ENCODE results near the gene GMDS. TPM values are rescaled to one million over a fixed set of nuclear protein-coding genes. Genes with fewer than 3 reads are reported as not detected.

The GMDS gene
- total RNA-seq, 1 experiment from 2014 or later = 9.7 TPM

- Histone ChIP-seq H3K79me2 (ENCODE audit: low read length) (no peaks in the 10 kb centered on the region), H3K27me3 (ENCODE audit: low read length) (no peaks in the 10 kb centered on the region), H3K4me1 (ENCODE audit: low read length) (no peaks in the 10 kb centered on the region), H3K9me2 (replicated peaks; ENCODE audit: insufficient read depth, low read length) (no peaks in the 10 kb centered on the region), H3K36me3 (ENCODE audit: insufficient read depth, low read length) (no peaks in the 10 kb centered on the region), H3K9me3 (ENCODE audit: low read length) (no peaks in the 10 kb centered on the region), H3K4me2 (ENCODE audit: low read depth, low read length, poor library complexity, severe bottlenecking) (no peak overlapping the region), H4K20me1 (ENCODE audit: insufficient read depth, low read depth, low read length) (no peaks in the 10 kb centered on the region), H2AFZ (ENCODE audit: low read length) (no peak overlapping the region), H3K9ac (ENCODE audit: low read length) (no peak overlapping the region), H3K27ac (ENCODE audit: low read length) (no peak overlapping the region), H3K4me3 (ENCODE audit: low read length) (no peak overlapping the region)
- DNase-seq = no peak
These were observed 556.3 kb downstream of the GMDS start for GRCh38 chr6:1689141-1689540.

GRCh38 chr6:1688396-1688795 lies 557.0 kb downstream of the GMDS start:
- no peaks in the 10 kb centered on the region for H3K79me2 ChIP-seq (ENCODE audit: low read length)
- no peak overlapping the region for H3K4me3 ChIP-seq (ENCODE audit: low read length)
- H3K36me3 ChIP-seq (ENCODE audit: insufficient read depth, low read length) = no peaks in the 10 kb centered on the region
- no peaks in the 10 kb centered on the region for H3K4me1 ChIP-seq (ENCODE audit: low read length)
- no peak for DNase-seq
- H3K9me3 ChIP-seq (ENCODE audit: low read length) = no peaks in the 10 kb centered on the region
- H4K20me1 ChIP-seq (ENCODE audit: insufficient read depth, low read depth, low read length) = no peaks in the 10 kb centered on the region
- H2AFZ ChIP-seq (ENCODE audit: low read length) = no peak overlapping the region
- H3K9ac ChIP-seq (ENCODE audit: low read length) = no peak overlapping the region
- H3K9me2 ChIP-seq (replicated peaks; ENCODE audit: insufficient read depth, low read length) = no peaks in the 10 kb centered on the region
- H3K27me3 ChIP-seq (ENCODE audit: low read length) = no peaks in the 10 kb centered on the region
- no peak overlapping the region for H3K4me2 ChIP-seq (ENCODE audit: low read depth, low read length, poor library complexity, severe bottlenecking)
- no peak overlapping the region for H3K27ac ChIP-seq (ENCODE audit: low read length)

- Histone ChIP-seq H3K9ac (ENCODE audit: low read length) (no peak overlapping the region), H3K36me3 (ENCODE audit: insufficient read depth, low read length) (no peaks in the 10 kb centered on the region), H3K9me2 (replicated peaks; ENCODE audit: insufficient read depth, low read length) (no peaks in the 10 kb centered on the region), H2AFZ (ENCODE audit: low read length) (no peak overlapping the region), H4K20me1 (ENCODE audit: insufficient read depth, low read depth, low read length) (no peaks in the 10 kb centered on the region), H3K79me2 (ENCODE audit: low read length) (no peaks in the 10 kb centered on the region), H3K4me1 (ENCODE audit: low read length) (no peaks in the 10 kb centered on the region), H3K9me3 (ENCODE audit: low read length) (no peaks in the 10 kb centered on the region), H3K27ac (ENCODE audit: low read length) (no peak overlapping the region), H3K4me2 (ENCODE audit: low read depth, low read length, poor library complexity, severe bottlenecking) (no peak overlapping the region), H3K4me3 (ENCODE audit: low read length) (no peak overlapping the region), H3K27me3 (ENCODE audit: low read length) (no peaks in the 10 kb centered on the region)
- DNase-seq = no peak
These were observed 558.0 kb downstream of the GMDS start for GRCh38 chr6:1687402-1687801.

- H3K4me1 ChIP-seq (ENCODE audit: low read length) = no peaks in the 10 kb centered on the region
- H3K36me3 ChIP-seq (ENCODE audit: insufficient read depth, low read length) = no peaks in the 10 kb centered on the region
- no peak overlapping the region for H3K9ac ChIP-seq (ENCODE audit: low read length)
- no peaks in the 10 kb centered on the region for H4K20me1 ChIP-seq (ENCODE audit: insufficient read depth, low read depth, low read length)
- no peaks in the 10 kb centered on the region for H3K9me2 ChIP-seq (replicated peaks; ENCODE audit: insufficient read depth, low read length)
- no peaks in the 10 kb centered on the region for H3K79me2 ChIP-seq (ENCODE audit: low read length)
- no peak overlapping the region for H3K4me3 ChIP-seq (ENCODE audit: low read length)
- no peak overlapping the region for H2AFZ ChIP-seq (ENCODE audit: low read length)
- no peaks in the 10 kb centered on the region for H3K9me3 ChIP-seq (ENCODE audit: low read length)
- H3K4me2 ChIP-seq (ENCODE audit: low read depth, low read length, poor library complexity, severe bottlenecking) = no peak overlapping the region
- DNase-seq = no peak
- no peaks in the 10 kb centered on the region for H3K27me3 ChIP-seq (ENCODE audit: low read length)
- H3K27ac ChIP-seq (ENCODE audit: low read length) = no peak overlapping the region
These were observed 559.0 kb downstream of the GMDS start for GRCh38 chr6:1686117-1687098.

- no peaks in the 10 kb centered on the region for H3K9me3 ChIP-seq (ENCODE audit: low read length)
These were observed 565.7 kb downstream of the GMDS start for GRCh38 chr6:1679688-1680068.

GRCh38 chr6:1679031-1679687 lies 566.2 kb downstream of the GMDS start:
- Histone ChIP-seq H3K4me1 (ENCODE audit: low read length) (no peaks in the 10 kb centered on the region), H3K9ac (ENCODE audit: low read length) (no peak overlapping the region), H3K79me2 (ENCODE audit: low read length) (no peaks in the 10 kb centered on the region), H3K4me2 (ENCODE audit: low read depth, low read length, poor library complexity, severe bottlenecking) (no peak overlapping the region), H3K9me3 (ENCODE audit: low read length) (no peaks in the 10 kb centered on the region), H3K9me2 (replicated peaks; ENCODE audit: insufficient read depth, low read length) (no peaks in the 10 kb centered on the region), H3K27ac (ENCODE audit: low read length) (no peak overlapping the region), H3K36me3 (ENCODE audit: insufficient read depth, low read length) (no peaks in the 10 kb centered on the region), H3K4me3 (ENCODE audit: low read length) (no peak overlapping the region), H3K27me3 (ENCODE audit: low read length) (no peaks in the 10 kb centered on the region), H2AFZ (ENCODE audit: low read length) (no peak overlapping the region), H4K20me1 (ENCODE audit: insufficient read depth, low read depth, low read length) (no peaks in the 10 kb centered on the region)
- no peak for DNase-seq

More at GRCh38 chr6:1679688-1680068, 565.7 kb downstream of the GMDS start:
- Histone ChIP-seq H3K27me3 (ENCODE audit: low read length) (no peaks in the 10 kb centered on the region), H3K9ac (ENCODE audit: low read length) (no peak overlapping the region), H4K20me1 (ENCODE audit: insufficient read depth, low read depth, low read length) (no peaks in the 10 kb centered on the region), H3K9me2 (replicated peaks; ENCODE audit: insufficient read depth, low read length) (no peaks in the 10 kb centered on the region), H3K4me3 (ENCODE audit: low read length) (no peak overlapping the region), H3K4me1 (ENCODE audit: low read length) (no peaks in the 10 kb centered on the region), H3K36me3 (ENCODE audit: insufficient read depth, low read length) (no peaks in the 10 kb centered on the region), H3K27ac (ENCODE audit: low read length) (no peak overlapping the region), H3K79me2 (ENCODE audit: low read length) (no peaks in the 10 kb centered on the region), H2AFZ (ENCODE audit: low read length) (no peak overlapping the region), H3K4me2 (ENCODE audit: low read depth, low read length, poor library complexity, severe bottlenecking) (no peak overlapping the region)
- no peak for DNase-seq

- no peak overlapping the region for H3K27ac ChIP-seq (ENCODE audit: low read length)
- H3K9me3 ChIP-seq (ENCODE audit: low read length) = no peaks in the 10 kb centered on the region
- H2AFZ ChIP-seq (ENCODE audit: low read length) = no peak overlapping the region
- no peaks in the 10 kb centered on the region for H3K36me3 ChIP-seq (ENCODE audit: insufficient read depth, low read length)
- H3K4me3 ChIP-seq (ENCODE audit: low read length) = no peak overlapping the region
- no peak overlapping the region for H3K4me2 ChIP-seq (ENCODE audit: low read depth, low read length, poor library complexity, severe bottlenecking)
- no peaks in the 10 kb centered on the region for H4K20me1 ChIP-seq (ENCODE audit: insufficient read depth, low read depth, low read length)
- no peak for DNase-seq
- H3K9me2 ChIP-seq (replicated peaks; ENCODE audit: insufficient read depth, low read length) = no peaks in the 10 kb centered on the region
- H3K9ac ChIP-seq (ENCODE audit: low read length) = no peak overlapping the region
- no peaks in the 10 kb centered on the region for H3K4me1 ChIP-seq (ENCODE audit: low read length)
- no peaks in the 10 kb centered on the region for H3K79me2 ChIP-seq (ENCODE audit: low read length)
- H3K27me3 ChIP-seq (ENCODE audit: low read length) = no peaks in the 10 kb centered on the region
These were observed 567.2 kb downstream of the GMDS start for GRCh38 chr6:1678201-1678600.

- no peak overlapping the region for H3K4me2 ChIP-seq (ENCODE audit: low read depth, low read length, poor library complexity, severe bottlenecking)
- H3K27ac ChIP-seq (ENCODE audit: low read length) = no peak overlapping the region
- no peak overlapping the region for H3K9ac ChIP-seq (ENCODE audit: low read length)
- no peaks in the 10 kb centered on the region for H3K9me2 ChIP-seq (replicated peaks; ENCODE audit: insufficient read depth, low read length)
- no peak overlapping the region for H2AFZ ChIP-seq (ENCODE audit: low read length)
- no peaks in the 10 kb centered on the region for H3K9me3 ChIP-seq (ENCODE audit: low read length)
- no peak for DNase-seq
- H3K4me3 ChIP-seq (ENCODE audit: low read length) = no peak overlapping the region
- H3K4me1 ChIP-seq (ENCODE audit: low read length) = 0 out of 2 replicates have a peak, but pooled peaks cover 3% of the 10 kb centered on the region
- H4K20me1 ChIP-seq (ENCODE audit: insufficient read depth, low read depth, low read length) = no peaks in the 10 kb centered on the region
- no peaks in the 10 kb centered on the region for H3K79me2 ChIP-seq (ENCODE audit: low read length)
- H3K27me3 ChIP-seq (ENCODE audit: low read length) = no peaks in the 10 kb centered on the region
- H3K36me3 ChIP-seq (ENCODE audit: insufficient read depth, low read length) = no peaks in the 10 kb centered on the region
These were observed 573.0 kb downstream of the GMDS start for GRCh38 chr6:1672379-1672778.
